ENCODE results near the gene PCNP. TPM values are rescaled to one million over a fixed set of nuclear protein-coding genes. Genes with fewer than 3 reads are reported as not detected.
"Not testable (repeated sequence)": the region's sequence is repeated elsewhere in the genome, so short reads cannot be mapped to it uniquely, and the experiment has no call there.

PCNP gene
- total RNA-seq, 1 donor from 2014 or later: 106 TPM

- Histone ChIP-seq H3K27me3 (ENCODE audit: control insufficient read depth, insufficient read depth, low read length) (no peaks in the 10 kb centered on the region), H3K36me3 (ENCODE audit: control insufficient read depth, insufficient read depth, low read length) (no peaks in the 10 kb centered on the region), H3K4me3 (ENCODE audit: low read depth, low read length) (no peak overlapping the region)
- DNase-seq (ENCODE audit: low read depth): no peak
- no peak for TF ChIP-seq CTCF (IDR thresholded peaks at IDR 0.05; ENCODE audit: insufficient read depth, low read length, poor library complexity, severe bottlenecking)
Measured at GRCh38 chr3:101637451-101637850, 63.5 kb downstream of the PCNP start.

GRCh38 chr3:101638261-101638745 lies 64.3 kb downstream of the PCNP start:
- H3K36me3 ChIP-seq (ENCODE audit: control insufficient read depth, insufficient read depth, low read length): no peaks in the 10 kb centered on the region
- no peaks in the 10 kb centered on the region for H3K27me3 ChIP-seq (ENCODE audit: control insufficient read depth, insufficient read depth, low read length)
- H3K4me3 ChIP-seq (ENCODE audit: low read depth, low read length): no peak overlapping the region
- no peak for TF ChIP-seq CTCF (IDR thresholded peaks at IDR 0.05; ENCODE audit: insufficient read depth, low read length, poor library complexity, severe bottlenecking)
- DNase-seq (ENCODE audit: low read depth): no peak

GRCh38 chr3:101639280-101639963 lies 65.4 kb downstream of the PCNP start:
- no peak for TF ChIP-seq CTCF (IDR thresholded peaks at IDR 0.05; ENCODE audit: insufficient read depth, low read length, poor library complexity, severe bottlenecking)
- no peak for DNase-seq (ENCODE audit: low read depth)
- Histone ChIP-seq H3K27me3 (ENCODE audit: control insufficient read depth, insufficient read depth, low read length) (no peaks in the 10 kb centered on the region), H3K4me3 (ENCODE audit: low read depth, low read length) (no peak overlapping the region), H3K36me3 (ENCODE audit: control insufficient read depth, insufficient read depth, low read length) (no peaks in the 10 kb centered on the region)

- TF ChIP-seq CTCF (IDR thresholded peaks at IDR 0.05; ENCODE audit: insufficient read depth, low read length, poor library complexity, severe bottlenecking): no peak
- no peak for DNase-seq (ENCODE audit: low read depth)
- H3K27me3 ChIP-seq (ENCODE audit: control insufficient read depth, insufficient read depth, low read length): no peaks in the 10 kb centered on the region
- H3K36me3 ChIP-seq (ENCODE audit: control insufficient read depth, insufficient read depth, low read length): no peaks in the 10 kb centered on the region
- H3K4me3 ChIP-seq (ENCODE audit: low read depth, low read length): no peak overlapping the region
Measured at GRCh38 chr3:101640256-101640655, 66.3 kb downstream of the PCNP start.

- H3K36me3 ChIP-seq (ENCODE audit: control insufficient read depth, insufficient read depth, low read length); H3K4me3 ChIP-seq (ENCODE audit: low read depth, low read length); H3K27me3 ChIP-seq (ENCODE audit: control insufficient read depth, insufficient read depth, low read length); DNase-seq (ENCODE audit: low read depth): not testable (repeated sequence)
Measured at GRCh38 chr3:101641397-101642115, 67.6 kb downstream of the PCNP start.

GRCh38 chr3:101642441-101642840 lies 68.5 kb downstream of the PCNP start:
- H3K27me3 ChIP-seq (ENCODE audit: control insufficient read depth, insufficient read depth, low read length): no peaks in the 10 kb centered on the region
- no peak for DNase-seq (ENCODE audit: low read depth)
- H3K36me3 ChIP-seq (ENCODE audit: control insufficient read depth, insufficient read depth, low read length): no peaks in the 10 kb centered on the region
- no peak overlapping the region for H3K4me3 ChIP-seq (ENCODE audit: low read depth, low read length)
- no peak for TF ChIP-seq CTCF (IDR thresholded peaks at IDR 0.05; ENCODE audit: insufficient read depth, low read length, poor library complexity, severe bottlenecking)
